ES-I3 (cell line): ENCODE results near the gene IFNG-AS1.

Source experiments
- H3K36me3 ChIP-seq: 2 replicates; pipeline ENCODE4 v1.6.1; 2013; ENCODE audit warnings: mild to moderate bottlenecking, low read length, control low read depth, moderate library complexity; ENCODE audit not compliant: insufficient read depth
- H3K4me1 ChIP-seq: 2 replicates; pipeline ENCODE4 v1.6.1; 2013; ENCODE audit warnings: mild to moderate bottlenecking, control low read depth, low read length; ENCODE audit not compliant: insufficient read depth
- H3K9ac ChIP-seq: 2 replicates; pipeline ENCODE4 v1.6.1; 2013; ENCODE audit warnings: low read depth, mild to moderate bottlenecking, low read length, moderate library complexity
- H3K9me3 ChIP-seq: 2 replicates; pipeline ENCODE4 v1.6.1; 2013; ENCODE audit warnings: mild to moderate bottlenecking, low read length, moderate library complexity; ENCODE audit not compliant: control insufficient read depth, insufficient read depth

IFNG-AS1 gene

DNA sequence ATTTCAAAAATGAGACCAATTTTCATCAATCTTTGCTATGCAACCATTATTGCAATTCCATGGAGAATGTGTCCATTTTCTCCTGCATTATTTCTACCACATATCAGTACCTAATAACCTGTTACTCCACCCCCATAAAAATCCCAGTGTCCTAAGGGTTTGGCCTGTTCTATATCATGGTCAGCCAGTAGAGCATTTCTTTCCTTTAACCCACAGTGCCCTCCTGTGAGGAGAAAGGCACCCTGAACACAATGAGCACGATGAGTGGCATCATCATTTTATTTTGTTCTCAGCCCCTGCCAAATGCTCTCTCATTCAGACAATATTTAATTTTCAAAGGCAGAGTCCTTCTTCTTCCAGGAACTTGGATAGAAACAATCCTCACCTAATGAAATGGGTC, 11.6 kb upstream of the IFNG-AS1 start:
- no peaks in the 10 kb centered on the region for H3K36me3 ChIP-seq
- no peaks in the 10 kb centered on the region for H3K4me1 ChIP-seq
- no peak overlapping the region for H3K9ac ChIP-seq
- no peaks in the 10 kb centered on the region for H3K9me3 ChIP-seq

DNA sequence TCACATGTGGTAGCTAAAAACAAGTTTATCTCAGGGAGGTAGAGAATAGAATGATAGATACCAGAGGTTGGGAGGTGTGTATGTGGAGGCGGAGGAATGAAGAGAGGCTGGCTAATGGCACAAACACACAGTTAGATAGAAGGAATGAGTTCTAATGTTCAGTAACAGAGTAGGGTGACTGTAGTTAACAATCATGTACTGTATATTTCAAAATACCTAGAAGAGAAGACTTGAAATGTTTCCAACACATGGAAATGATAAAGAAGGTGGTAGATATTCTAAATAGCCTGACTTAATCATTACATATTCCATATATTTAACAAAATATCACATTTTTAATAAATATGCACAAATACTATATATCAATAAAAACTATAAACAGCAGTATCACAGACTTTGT, 8.9 kb upstream of the IFNG-AS1 start:
- H3K4me1 ChIP-seq: no peaks in the 10 kb centered on the region
- no peaks in the 10 kb centered on the region for H3K36me3 ChIP-seq
- H3K9me3 ChIP-seq: no peaks in the 10 kb centered on the region
- H3K9ac ChIP-seq: no peak overlapping the region

DNA sequence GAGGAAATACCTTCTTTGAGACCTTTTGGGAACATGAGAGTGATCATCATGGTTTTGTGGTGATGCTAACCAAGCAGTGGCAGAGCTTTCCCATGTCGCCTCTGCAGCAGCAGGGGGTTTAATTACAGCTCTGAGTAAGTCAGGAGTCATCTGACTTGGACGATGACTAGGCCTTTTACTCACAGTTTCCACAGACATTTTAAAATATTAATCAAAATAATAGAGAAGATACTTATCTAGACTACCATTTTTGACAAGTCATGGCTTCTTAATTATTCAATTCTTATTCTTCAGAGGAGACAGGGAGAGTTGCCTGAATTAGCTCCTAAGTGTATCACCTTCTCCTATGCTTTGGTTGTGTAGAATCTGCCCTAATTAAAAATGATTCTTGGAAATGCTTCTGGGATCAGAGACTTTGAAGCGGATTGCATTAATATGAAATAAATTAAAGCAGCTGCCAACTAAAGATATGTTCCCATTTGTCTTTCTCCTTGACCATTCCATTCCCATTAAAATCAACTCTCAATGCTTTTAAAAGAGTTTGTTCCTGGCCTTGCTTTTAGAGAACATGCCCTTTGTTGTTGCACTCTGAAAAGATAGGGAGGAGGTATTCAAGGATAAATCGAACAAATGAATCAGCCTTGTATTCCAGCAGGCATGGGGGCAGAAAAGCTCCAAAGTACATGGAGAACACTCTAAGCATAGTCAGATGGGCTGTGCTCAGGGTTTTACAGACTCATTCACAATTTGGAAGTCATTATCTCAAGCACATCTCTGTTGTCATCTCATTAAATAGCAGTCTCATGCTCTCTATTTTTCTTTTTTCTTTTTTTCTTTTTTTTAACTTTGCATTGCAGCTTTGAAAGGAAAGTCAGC, 7.7 kb upstream of the IFNG-AS1 start:
- Histone ChIP-seq H3K9me3 (no peaks in the 10 kb centered on the region), H3K36me3 (no peaks in the 10 kb centered on the region), H3K9ac (no peak overlapping the region)

DNA sequence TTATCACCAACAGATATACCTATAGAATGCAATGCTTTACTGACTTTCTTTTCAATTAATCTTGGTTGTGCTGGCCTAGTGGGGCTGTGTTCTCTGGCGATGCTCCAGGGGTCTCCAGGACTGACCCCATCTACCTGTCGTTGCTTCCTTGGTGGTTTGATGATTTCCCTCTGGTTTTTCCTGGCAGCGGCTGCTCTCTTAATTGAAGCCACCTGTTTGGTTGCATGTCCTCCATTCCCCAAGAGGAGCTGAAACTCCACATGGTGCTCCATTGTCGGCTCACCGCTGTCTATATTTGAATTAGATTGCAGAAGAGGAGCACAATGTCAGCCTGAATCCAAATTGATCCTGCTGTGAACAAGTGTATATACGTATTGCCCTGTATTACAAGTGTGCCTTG, 7.1 kb upstream of the IFNG-AS1 start:
- no peaks in the 10 kb centered on the region for H3K9me3 ChIP-seq
- no peak overlapping the region for H3K9ac ChIP-seq
- no peaks in the 10 kb centered on the region for H3K36me3 ChIP-seq
- no peaks in the 10 kb centered on the region for H3K4me1 ChIP-seq

More for the DNA sequence above, 7.7 kb upstream of the IFNG-AS1 start:
- no peaks in the 10 kb centered on the region for H3K4me1 ChIP-seq

DNA sequence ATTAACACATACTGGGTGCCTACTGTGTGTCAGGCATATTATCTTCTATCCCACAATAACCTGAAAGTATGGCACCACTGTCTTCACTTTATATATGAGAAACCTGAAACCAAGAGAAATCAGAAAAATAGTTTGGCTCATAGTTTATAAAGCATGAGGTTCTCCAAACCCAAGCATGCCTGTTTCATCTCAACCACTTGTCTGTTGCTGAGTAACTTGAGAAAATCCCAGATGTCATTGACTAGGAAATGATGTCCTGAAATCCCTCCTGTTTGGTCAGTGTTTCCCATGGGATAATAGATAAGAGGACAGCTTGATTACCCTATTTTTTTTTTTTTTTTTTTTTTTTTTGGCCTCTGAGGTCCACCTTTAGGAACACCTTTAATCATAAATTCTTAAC, 2.6 kb upstream of the IFNG-AS1 start:
- Histone ChIP-seq H3K4me1 (no peaks in the 10 kb centered on the region), H3K9ac (no peak overlapping the region), H3K36me3 (no peaks in the 10 kb centered on the region), H3K9me3 (no peaks in the 10 kb centered on the region)

DNA sequence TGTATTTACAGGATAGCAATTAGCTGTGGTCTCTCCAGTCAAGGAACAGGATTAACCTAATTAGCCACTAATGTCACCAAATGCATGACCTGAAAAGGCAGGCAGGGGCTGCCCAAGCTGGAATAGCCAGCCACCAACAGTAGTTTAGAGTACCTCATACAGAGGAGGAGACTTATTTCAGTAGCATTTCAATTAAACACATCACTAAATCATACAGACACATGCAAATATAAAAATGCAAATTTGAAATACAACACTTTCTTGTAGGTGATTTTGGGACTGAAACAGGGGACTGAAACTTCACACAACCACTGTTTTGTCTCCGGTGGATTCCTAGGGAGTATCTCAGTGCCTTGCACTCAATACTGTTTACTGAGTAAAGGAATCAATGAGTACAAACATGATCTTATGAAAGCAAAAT, 636 bp upstream of the IFNG-AS1 start:
- no peaks in the 10 kb centered on the region for H3K36me3 ChIP-seq
- no peaks in the 10 kb centered on the region for H3K9me3 ChIP-seq
- no peaks in the 10 kb centered on the region for H3K4me1 ChIP-seq
- no peak overlapping the region for H3K9ac ChIP-seq

DNA sequence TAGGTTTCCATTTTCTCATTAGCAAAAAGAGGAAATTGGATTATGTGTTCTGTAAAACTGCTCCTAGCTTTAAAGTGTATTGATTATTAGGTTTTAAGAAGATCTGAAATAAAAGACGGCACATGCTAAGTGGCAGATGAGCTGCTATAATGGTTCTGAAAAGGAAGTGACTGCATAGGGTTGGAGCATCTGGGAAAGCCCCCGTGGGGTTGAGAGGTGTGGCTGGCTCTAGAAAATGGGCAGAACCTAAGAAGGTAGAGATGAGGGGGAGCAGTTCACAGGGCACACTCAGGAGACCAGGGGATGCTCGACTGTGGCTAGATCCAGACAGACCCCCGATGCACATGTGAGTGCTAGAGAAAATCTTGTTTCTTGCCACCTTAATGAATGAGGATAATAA, 1.9 kb downstream of the IFNG-AS1 start:
- Histone ChIP-seq H3K9ac (no peak overlapping the region), H3K4me1 (no peaks in the 10 kb centered on the region), H3K36me3 (no peaks in the 10 kb centered on the region), H3K9me3 (no peaks in the 10 kb centered on the region)

DNA sequence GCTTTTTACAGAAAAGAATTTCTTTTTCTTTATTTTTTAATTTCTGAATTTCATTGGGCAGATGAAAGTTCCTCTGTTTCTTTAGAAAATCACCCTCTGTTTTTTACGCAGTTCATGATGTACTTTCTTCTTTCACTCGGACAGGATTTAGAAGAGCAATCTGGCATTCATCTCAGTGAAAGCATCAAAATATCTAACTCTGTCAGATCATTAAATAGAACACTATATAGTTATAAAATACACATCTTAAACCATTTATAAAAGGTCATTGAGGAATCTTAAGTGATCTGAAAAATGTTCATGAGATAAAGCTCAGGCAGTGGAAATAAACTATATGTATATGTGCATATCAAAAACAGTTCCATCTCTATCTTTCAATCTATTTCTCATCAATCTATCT, 3.9 kb downstream of the IFNG-AS1 start:
- Histone ChIP-seq H3K4me1 (no peaks in the 10 kb centered on the region), H3K9me3 (no peaks in the 10 kb centered on the region), H3K9ac (no peak overlapping the region), H3K36me3 (no peaks in the 10 kb centered on the region)

DNA sequence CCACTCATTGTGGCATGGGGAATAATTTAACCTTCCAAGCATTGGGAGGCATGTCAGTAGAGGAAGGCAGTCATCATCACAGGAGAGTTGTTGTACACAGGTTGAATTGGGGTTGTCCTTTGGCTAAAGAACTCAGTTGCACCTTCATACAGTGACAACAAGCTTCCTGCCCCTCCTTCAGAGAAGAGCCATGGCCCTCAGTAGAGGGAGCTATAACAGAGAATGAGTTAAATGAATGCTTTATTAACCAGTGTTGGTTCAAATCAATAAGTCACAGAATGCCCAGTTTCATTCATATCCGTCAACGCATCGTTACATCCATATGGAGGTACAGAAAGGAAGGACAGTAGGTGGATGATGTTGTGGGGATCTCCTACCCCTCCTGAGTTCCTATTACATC, 4.8 kb downstream of the IFNG-AS1 start:
- no peaks in the 10 kb centered on the region for H3K36me3 ChIP-seq
- H3K9me3 ChIP-seq: no peaks in the 10 kb centered on the region
- H3K9ac ChIP-seq: no peak overlapping the region
- H3K4me1 ChIP-seq: no peaks in the 10 kb centered on the region

DNA sequence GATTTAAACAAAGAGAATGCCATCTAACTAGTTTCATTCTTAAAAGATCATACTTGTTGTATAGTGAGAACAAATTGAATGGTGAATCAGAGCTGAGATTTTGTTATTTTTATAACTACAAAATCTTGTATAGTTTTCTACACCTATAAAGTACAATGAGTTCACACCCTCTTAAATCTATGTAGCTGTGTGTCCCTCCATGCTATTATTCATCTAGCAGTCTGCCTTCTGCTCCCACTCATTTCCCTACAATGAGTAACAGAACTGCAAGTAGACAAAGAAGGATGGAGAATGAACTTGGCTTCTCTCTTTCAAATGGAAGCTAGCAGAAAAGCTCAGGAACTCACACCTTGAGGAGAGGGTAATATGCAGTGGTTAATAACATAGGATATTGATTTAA, 7.1 kb downstream of the IFNG-AS1 start:
- Histone ChIP-seq H3K36me3 (no peaks in the 10 kb centered on the region), H3K9ac (no peak overlapping the region), H3K4me1 (no peaks in the 10 kb centered on the region), H3K9me3 (no peaks in the 10 kb centered on the region)

DNA sequence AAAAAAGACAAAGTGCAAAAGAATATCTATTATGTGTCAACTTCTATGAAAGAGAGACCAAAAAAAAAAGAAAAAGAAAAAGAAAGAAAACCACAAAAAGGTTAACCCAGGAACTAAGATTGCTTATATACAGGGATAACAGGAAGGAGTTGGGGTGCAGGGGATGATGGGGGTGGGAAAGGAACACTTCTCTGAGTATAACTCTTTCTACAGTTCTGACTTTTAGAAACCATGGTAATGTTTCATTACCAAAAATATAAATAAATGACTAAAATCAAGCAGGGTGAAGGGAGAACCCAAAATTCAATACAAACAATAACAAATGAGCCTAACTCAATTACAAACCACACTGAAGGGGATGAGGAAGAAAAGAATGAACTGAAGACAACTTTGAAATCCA, 9.1 kb downstream of the IFNG-AS1 start:
- Histone ChIP-seq H3K9ac (no peak overlapping the region), H3K36me3 (no peaks in the 10 kb centered on the region), H3K4me1 (no peaks in the 10 kb centered on the region), H3K9me3 (no peaks in the 10 kb centered on the region)

DNA sequence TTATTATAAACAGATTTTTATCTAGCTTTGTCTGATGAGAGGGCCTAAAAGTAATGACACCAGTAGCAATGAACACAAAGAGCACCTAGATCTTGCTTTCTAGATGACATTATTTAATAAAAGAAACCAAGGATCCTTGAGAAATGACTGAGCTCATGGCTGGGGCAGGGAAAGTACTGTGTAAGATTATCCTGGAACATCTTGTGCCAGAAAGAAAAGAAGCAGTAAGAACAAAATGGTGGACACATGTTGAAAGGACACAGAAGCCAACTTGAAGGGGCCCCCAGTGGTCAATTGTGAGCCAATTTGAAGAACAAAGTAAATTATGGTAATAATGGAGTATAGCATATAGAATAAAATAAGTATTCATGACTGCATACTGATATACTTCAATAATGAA, 10.0 kb downstream of the IFNG-AS1 start:
- no peak overlapping the region for H3K9ac ChIP-seq
- H3K4me1 ChIP-seq: no peaks in the 10 kb centered on the region
- H3K36me3 ChIP-seq: no peaks in the 10 kb centered on the region
- no peaks in the 10 kb centered on the region for H3K9me3 ChIP-seq

DNA sequence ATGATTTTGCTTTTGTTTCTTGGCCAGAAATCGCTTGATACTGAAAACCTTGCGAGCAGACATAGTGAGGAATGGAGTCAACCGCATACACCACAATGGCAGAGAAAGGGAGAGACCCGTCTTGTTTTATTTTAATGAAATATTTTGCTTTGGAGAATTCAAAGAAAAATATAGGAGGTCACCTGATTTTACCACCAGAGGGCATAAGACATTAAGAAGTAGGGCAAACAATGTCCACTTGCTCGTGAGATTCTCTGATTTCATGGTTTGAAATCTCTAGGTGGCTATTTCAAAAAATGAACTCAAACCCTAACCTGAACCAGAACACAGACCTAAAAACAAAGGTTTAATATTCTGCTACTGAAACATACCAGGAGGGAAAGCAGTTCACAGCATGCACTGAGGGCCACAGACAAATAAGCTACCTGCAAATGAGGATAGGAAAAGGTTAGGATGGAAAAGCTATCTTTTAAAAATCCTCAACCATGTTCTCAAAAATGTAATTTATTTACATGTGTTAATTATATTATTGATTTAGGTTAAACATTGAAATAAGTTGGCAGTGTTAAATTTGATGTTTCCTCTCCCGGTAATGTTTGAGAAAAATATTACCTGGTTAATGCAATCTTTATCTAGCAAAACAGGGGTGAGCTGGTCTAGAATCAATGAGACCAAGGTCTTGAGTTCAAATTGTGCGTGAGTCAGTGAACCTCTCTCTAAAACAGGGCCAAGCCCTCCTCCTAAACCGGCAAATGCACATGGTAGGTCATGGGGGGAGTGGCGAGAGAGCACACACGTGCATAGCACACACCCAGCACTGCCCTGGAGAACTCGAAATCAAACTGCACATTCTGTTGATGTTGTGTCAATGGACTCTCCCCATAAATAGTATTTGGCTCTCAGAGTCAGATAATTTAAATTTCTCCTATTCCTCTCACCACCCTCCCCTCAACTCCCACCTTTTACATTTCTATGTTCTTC, 12.5 kb downstream of the IFNG-AS1 start:
- no peaks in the 10 kb centered on the region for H3K4me1 ChIP-seq
- H3K9me3 ChIP-seq: no peaks in the 10 kb centered on the region
- H3K9ac ChIP-seq: no peak overlapping the region
- no peaks in the 10 kb centered on the region for H3K36me3 ChIP-seq

DNA sequence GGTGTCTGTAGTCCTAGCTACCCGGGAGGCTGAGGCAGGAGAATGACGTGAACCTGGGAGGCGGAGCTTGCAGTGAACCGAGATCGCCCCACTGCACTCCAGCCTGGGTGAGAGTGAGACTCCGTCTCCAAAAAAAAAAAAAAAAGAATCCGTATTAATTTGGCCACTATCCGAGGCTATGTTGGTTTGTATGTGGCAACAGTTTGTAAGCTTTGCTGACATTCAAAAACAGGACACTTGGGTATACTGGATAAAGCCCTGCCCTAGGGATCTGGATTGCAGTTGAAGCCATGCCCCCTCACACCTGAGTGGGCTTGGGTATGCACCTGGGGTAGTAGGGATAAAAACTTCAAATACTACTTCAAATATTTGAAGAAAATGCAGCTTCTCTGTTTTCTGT, 14.5 kb downstream of the IFNG-AS1 start:
- H3K4me1 ChIP-seq: no peaks in the 10 kb centered on the region

DNA sequence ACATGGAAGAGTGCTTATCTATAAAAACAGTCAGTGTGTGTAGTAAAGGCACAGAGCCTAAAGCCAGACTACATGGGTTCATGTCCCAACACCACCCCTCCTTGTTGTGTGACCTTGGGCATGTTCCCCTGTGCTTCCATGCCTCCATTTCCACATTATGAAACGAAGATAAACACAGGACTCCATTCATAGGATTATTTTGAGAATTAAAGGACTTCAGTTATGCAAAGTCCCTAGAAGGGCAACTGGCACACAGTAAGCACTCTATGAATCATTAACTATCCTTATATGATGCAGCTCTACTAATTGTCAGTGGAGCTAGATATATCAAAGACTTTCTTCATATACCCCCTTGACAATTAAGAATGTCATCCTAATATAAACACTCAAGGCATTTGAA, 17.8 kb downstream of the IFNG-AS1 start:
- Histone ChIP-seq H3K9me3 (no peaks in the 10 kb centered on the region), H3K4me1 (no peaks in the 10 kb centered on the region), H3K9ac (no peak overlapping the region), H3K36me3 (no peaks in the 10 kb centered on the region)

More for the DNA sequence above, 14.5 kb downstream of the IFNG-AS1 start:
- no peaks in the 10 kb centered on the region for H3K36me3 ChIP-seq
- no peaks in the 10 kb centered on the region for H3K9me3 ChIP-seq
- H3K9ac ChIP-seq: no peak overlapping the region
